GM18499 (cell line): Measurements from ENCODE around the gene JADE2.

Experiments used
- ATAC-seq: cut with Tn5 transposase; IDR thresholded peaks from one replicate; pipeline ENCODE4 v1.9.1; 2021; ENCODE audit warnings: moderate number of reproducible peaks; ENCODE audit not compliant: insufficient read depth, unreplicated experiment

JADE2 gene

GRCh38 chr5:134610725-134611124 is 85.3 kb downstream of the JADE2 start:
- ATAC-seq: no peak

- no peak for ATAC-seq
Measured at GRCh38 chr5:134611515-134611914, 86.0 kb downstream of the JADE2 start.

- ATAC-seq: no peak
Measured at GRCh38 chr5:134614450-134615085, 89.1 kb downstream of the JADE2 start.

- ATAC-seq: no peak
Measured at GRCh38 chr5:134620634-134621033, 95.2 kb downstream of the JADE2 start.

- ATAC-seq: no peak
Measured at GRCh38 chr5:134625559-134625958, 100.1 kb downstream of the JADE2 start.

GRCh38 chr5:134626369-134627014 is 101.0 kb downstream of the JADE2 start:
- ATAC-seq: no peak
